GM23248 (cell line): Measurements from ENCODE around the gene SLC37A1.

Source experiments
- EZH2 ChIP-seq: fragments of 200-600 bp; sonication (generic); IDR thresholded peaks from 2 replicates; pipeline ENCODE4 v1.6.1; 2018; ENCODE audit warnings: antibody characterized with exemption, mild to moderate bottlenecking; ENCODE audit not compliant: insufficient read depth, poor library complexity, severe bottlenecking
- EZH2phosphoT487 ChIP-seq: fragments of 200-600 bp; sonication (generic); IDR thresholded peaks from 2 replicates; pipeline ENCODE4 v1.6.1; 2018; ENCODE audit warnings: antibody characterized with exemption, moderate library complexity, mild to moderate bottlenecking, low read depth; ENCODE audit not compliant: insufficient read depth

DNA sequence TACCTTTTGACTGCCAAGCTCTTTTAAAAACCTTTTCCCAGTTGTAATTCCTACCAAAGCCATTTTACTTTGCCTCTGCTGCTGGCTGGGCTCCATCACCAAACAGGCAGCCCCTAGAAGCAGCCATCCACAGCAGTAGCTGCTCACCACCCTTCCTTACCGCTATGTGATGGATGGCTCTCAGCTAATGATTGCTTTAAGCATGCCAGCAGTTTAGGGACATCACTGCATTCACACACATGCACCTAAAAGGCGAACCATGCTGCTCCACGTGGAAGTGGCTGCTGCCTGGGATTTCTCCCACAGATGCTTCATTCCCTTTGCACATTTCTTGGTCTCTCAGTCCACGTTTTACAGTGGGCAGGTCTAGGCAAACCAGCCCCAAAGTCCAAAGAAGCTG, 93.5 kb downstream of the SLC37A1 start:
- TF ChIP-seq EZH2 (no peak), EZH2phosphoT487 (no peak)
